ACC112 (cell line): ENCODE results near the gene OR4S1.
"Not testable (repeated sequence)": the region's sequence is repeated elsewhere in the genome, so short reads cannot be mapped to it uniquely, and the experiment has no call there.

Experiments
- H2AFZ ChIP-seq: fragments of 200-600 bp; sonication (generic); one replicate; pipeline ENCODE4 v1.6.0; 2017; ENCODE audit warnings: antibody characterized with exemption, low read length; ENCODE audit not compliant: unreplicated experiment
- H3K27ac ChIP-seq: fragments of 200-600 bp; sonication (generic); 2 replicates; pipeline ENCODE4 v1.5.1; 2014; ENCODE audit warnings: low read depth, mild to moderate bottlenecking, antibody characterized with exemption, low read length, moderate library complexity
- H3K27me3 ChIP-seq: fragments of 200-600 bp; sonication (generic); 2 replicates; pipeline ENCODE4 v1.6.1; 2014; ENCODE audit warnings: mild to moderate bottlenecking, antibody characterized with exemption, low read length, moderate library complexity, mixed read lengths; ENCODE audit not compliant: insufficient read depth
- H3K36me3 ChIP-seq: fragments of 200-600 bp; sonication (generic); 2 replicates; pipeline ENCODE4 v1.6.1; 2016; ENCODE audit warnings: mild to moderate bottlenecking, antibody characterized with exemption, low read length, moderate library complexity, mixed read lengths; ENCODE audit not compliant: insufficient read depth
- H3K4me1 ChIP-seq: fragments of 200-600 bp; sonication (generic); one replicate; pipeline ENCODE4 v1.6.1; 2016; ENCODE audit warnings: low read length, mixed read lengths; ENCODE audit not compliant: insufficient read depth, unreplicated experiment, control insufficient read depth
- H3K4me3 ChIP-seq: fragments of 200-600 bp; sonication (generic); 2 replicates; pipeline ENCODE4 v1.5.1; 2014; ENCODE audit warnings: mild to moderate bottlenecking, low read depth, low read length
- H3K79me2 ChIP-seq: fragments of 200-600 bp; sonication (generic); one replicate; pipeline ENCODE4 v1.6.0; 2016; ENCODE audit warnings: low read length; ENCODE audit not compliant: control insufficient read depth, unreplicated experiment, insufficient read depth

Gene OR4S1

GRCh38 chr11:48346286-48346685 lies 40.3 kb downstream of the OR4S1 start:
- H3K27me3 ChIP-seq, H3K4me1 ChIP-seq, H3K27ac ChIP-seq, H3K36me3 ChIP-seq, H3K4me3 ChIP-seq, H2AFZ ChIP-seq, H3K79me2 ChIP-seq: not testable (repeated sequence)

GRCh38 chr11:48354013-48354412 lies 48.0 kb downstream of the OR4S1 start:
- no peaks in the 10 kb centered on the region for H3K79me2 ChIP-seq
- no peaks in the 10 kb centered on the region for H3K36me3 ChIP-seq
- no peak overlapping the region for H2AFZ ChIP-seq
- H3K27ac ChIP-seq, result no peak overlapping the region
- no peaks in the 10 kb centered on the region for H3K27me3 ChIP-seq
- no peak overlapping the region for H3K4me3 ChIP-seq
- H3K4me1 ChIP-seq, result no peaks in the 10 kb centered on the region

- H3K36me3 ChIP-seq, result no peaks in the 10 kb centered on the region
- H2AFZ ChIP-seq, result no peak overlapping the region
- H3K4me3 ChIP-seq, result no peak overlapping the region
- no peak overlapping the region for H3K27ac ChIP-seq
- no peaks in the 10 kb centered on the region for H3K27me3 ChIP-seq
- no peaks in the 10 kb centered on the region for H3K4me1 ChIP-seq
- no peaks in the 10 kb centered on the region for H3K79me2 ChIP-seq
Observed at GRCh38 chr11:48354677-48355076, 48.7 kb downstream of the OR4S1 start.
